ENCODE data around the gene ANKMY1.

GRCh38 chr2:240591226-240591625 lies 33.4 kb upstream of the ANKMY1 start:
- TF ChIP-seq CTCF (IDR thresholded peaks at IDR 0.05 in 8 of 11, conservative IDR thresholded peaks at IDR 0.05 in 3 of 11), result no peak
- no peak for TF ChIP-seq POLR2A (IDR thresholded peaks at IDR 0.05)

Data from spleen (tissue), 7 donors.